GM12864 (cell line): ENCODE measurements around the gene EPB41L3.
A peak's percentile ranks its signal among the peaks of the same experiment; 100 is the strongest.

Experiments
- DNase-seq: peaks from one replicate; pipeline ENCODE4 v3.0.0-alpha.2; 2011; ENCODE audit warnings: low read depth
- H3K4me3 ChIP-seq: 2 replicates; pipeline ENCODE4 v1.5.1; 2011; ENCODE audit warnings: mild to moderate bottlenecking, low read depth, low read length, control low read depth
- TF ChIP-seq, protein P1 (sequence below): IDR thresholded peaks from 2 replicates; pipeline ENCODE4 v1.5.1; 2011; ENCODE audit warnings: low read depth, mild to moderate bottlenecking, moderate library complexity, low read length, control low read depth, inconsistent platforms; ENCODE audit errors: missing control alignments

The EPB41L3 gene

DNA sequence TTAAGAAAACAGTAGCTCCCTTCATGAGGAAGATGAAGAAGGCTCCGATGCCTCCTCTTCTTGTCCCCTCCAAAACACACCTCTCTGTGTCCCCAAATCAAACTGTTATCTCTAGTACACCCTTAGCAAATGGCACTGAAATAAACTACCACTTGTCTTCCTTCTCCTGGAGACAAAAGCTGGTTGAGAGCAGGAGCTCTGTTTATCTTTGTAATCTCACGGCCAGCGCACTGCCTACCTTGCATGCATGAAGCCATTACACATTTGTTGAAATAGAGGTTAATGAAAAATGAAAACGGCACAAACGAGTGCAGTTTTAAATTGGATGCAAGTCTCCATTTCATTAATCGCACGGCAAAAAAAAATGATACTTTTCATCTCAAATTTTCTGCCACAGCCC lies 113.7 kb downstream of the EPB41L3 start:
- TF ChIP-seq, protein P1, sequence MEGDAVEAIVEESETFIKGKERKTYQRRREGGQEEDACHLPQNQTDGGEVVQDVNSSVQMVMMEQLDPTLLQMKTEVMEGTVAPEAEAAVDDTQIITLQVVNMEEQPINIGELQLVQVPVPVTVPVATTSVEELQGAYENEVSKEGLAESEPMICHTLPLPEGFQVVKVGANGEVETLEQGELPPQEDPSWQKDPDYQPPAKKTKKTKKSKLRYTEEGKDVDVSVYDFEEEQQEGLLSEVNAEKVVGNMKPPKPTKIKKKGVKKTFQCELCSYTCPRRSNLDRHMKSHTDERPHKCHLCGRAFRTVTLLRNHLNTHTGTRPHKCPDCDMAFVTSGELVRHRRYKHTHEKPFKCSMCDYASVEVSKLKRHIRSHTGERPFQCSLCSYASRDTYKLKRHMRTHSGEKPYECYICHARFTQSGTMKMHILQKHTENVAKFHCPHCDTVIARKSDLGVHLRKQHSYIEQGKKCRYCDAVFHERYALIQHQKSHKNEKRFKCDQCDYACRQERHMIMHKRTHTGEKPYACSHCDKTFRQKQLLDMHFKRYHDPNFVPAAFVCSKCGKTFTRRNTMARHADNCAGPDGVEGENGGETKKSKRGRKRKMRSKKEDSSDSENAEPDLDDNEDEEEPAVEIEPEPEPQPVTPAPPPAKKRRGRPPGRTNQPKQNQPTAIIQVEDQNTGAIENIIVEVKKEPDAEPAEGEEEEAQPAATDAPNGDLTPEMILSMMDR, result no peak

DNA sequence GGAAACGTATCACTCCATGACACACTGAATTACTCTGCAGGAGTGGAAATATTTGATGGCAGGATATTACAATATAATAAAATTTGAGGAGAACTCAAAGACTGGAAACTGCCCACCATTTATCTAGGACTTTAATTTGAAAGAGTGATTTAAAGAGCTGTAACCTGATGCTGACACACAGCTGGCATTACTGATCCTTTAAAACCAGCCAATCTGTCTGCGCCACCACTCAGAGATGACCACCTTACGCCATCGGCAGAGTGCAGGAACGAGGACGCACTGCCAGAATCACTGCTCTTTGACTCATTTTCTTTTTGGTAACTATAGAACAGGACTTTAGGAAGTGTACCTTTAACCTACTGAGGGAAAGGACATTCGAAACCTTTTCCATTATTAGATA lies 114.1 kb downstream of the EPB41L3 start:
- no peak for DNase-seq
- TF ChIP-seq, protein P1, result no peak
- H3K4me3 ChIP-seq, result no peak overlapping the region

More for the DNA sequence above, 113.7 kb downstream of the EPB41L3 start:
- no peak for DNase-seq
- H3K4me3 ChIP-seq, result no peak overlapping the region

DNA sequence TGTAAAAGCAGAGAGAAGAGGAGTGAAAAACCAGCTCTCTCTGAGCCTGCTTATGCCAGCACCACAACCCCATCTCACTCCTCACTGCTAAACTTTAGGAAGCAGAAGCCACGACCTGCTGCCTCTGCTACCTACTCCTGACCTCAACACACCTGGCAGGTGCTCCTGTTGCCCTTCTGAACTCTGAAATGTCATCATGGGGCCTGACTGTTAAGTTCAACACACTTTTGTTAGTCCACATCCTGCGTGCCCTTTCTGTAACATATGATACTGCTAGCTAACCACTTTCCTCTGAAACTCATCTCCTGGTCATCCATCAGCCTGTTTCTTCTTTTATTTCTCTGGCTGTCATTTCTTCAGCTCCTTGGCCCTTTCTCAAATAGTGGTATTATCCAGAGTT lies 118.1 kb downstream of the EPB41L3 start:
- TF ChIP-seq, protein P1, result no peak
- DNase-seq, result no peak
- no peak overlapping the region for H3K4me3 ChIP-seq

DNA sequence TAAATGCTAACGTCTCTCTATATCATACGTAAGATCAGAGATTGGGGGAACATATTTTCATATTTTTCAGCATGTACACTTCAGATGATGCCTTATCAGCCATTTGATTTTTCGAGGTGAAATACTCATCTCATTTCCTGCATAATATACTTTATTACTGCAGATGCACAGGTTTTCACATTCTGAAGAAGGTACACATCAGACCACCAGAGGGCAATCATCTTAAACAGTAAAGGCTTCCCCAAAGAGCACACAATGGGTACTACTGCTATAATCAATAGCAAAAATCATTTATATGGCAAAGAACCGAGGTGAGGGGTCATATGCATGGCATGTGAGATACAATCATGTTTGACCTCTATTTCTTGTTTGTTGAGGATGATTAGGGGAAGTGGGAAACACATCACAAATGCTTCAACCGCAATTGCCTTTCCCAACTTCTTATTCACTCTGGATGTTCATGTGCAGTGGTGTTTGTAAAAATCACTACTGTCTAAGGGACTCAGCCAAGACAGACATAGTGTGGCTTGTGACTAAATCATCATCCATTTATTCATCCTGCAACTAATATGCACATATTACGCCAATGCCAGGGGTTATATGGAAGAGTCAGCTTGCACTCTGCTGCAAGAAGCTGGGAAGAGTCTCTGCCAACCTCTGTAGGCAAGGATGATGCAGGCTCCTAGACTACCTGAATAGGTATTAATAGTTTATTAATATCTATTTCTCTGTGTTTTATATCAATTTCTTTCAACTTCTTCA lies 118.7 kb downstream of the EPB41L3 start:
- TF ChIP-seq, protein P1, result peak; percentile 49
- DNase-seq, result no peak
- H3K4me3 ChIP-seq, result no peak overlapping the region

DNA sequence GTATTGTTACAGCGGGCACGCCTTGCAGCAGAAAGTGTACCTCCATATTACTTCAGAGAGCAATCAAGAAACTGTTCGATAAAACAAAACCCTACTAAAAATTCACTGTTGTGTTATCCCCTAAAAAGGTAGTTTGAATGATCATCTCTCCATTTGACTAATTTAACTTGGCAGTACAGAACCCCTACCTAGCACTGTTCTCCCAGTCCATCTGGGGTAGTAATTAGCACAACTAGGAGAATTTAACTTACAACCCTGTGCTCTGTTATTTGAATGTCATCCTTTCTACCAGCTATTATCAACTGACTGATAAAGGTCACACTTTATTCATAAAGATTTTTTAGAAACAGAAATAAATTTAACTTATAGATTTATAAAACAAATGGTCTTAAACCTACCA lies 121.2 kb downstream of the EPB41L3 start:
- DNase-seq, result no peak
- H3K4me3 ChIP-seq, result no peak overlapping the region
- TF ChIP-seq, protein P1, result no peak

DNA sequence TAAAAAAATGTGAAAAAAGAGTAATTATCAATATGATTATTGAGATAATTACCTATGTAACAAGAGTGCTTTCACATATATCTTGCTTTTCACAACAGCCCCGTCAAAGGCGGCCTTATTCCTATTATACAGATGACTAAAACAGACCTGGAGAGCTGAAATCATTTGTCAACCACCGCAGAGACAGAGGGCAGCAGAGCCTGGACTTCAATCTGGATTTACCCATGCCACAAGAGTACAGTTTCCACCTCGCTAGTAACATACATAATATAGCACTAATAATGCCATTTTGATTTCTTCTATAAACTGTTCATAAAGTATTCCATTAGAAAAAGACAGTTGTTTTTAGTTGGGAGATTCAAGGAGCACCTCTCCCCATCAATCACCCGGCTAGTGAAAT lies 121.8 kb downstream of the EPB41L3 start:
- no peak overlapping the region for H3K4me3 ChIP-seq
- no peak for DNase-seq
- TF ChIP-seq, protein P1, result no peak

DNA sequence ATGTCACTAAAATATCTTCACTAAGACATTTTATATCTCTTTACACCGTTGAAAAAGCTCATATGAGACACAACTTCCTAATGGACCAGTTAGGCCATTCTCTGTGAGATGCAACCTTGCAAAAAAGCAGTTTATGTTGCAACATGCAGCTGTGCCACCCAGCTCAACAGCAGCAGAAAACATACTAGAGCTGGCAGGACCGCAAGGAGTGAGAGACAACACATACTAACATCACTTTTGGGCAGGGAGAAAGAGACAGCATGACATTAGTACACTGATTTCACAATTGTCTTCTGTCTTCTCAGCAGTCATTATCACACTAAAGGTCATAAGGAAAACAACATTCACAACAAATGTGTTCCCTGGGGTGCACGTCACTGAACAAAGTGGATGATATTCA lies 122.9 kb downstream of the EPB41L3 start:
- no peak overlapping the region for H3K4me3 ChIP-seq
- DNase-seq, result no peak
- TF ChIP-seq, protein P1, result no peak
